ENCODE measurements around the gene NUMB.

DNA sequence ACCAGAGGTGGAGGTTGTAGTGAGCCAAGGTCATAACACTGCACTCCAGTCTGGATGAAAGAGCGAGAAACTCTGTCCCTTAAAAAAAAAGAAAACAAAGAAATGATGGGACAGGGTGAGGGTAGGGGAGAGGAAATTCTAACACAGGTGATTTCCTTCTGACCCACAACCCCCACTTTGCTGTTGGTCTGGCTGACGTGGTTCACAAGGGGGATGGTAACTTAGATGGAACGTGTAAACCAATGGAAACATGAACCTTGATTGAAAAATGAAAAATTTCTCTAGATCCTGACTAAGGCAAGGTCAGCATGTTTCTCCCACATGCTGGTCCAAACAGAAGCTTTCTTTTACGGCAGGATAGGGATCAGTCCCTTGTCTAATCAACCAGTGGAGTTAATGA lies 16.6 kb upstream of the NUMB start:
- TF ChIP-seq, protein P1, sequence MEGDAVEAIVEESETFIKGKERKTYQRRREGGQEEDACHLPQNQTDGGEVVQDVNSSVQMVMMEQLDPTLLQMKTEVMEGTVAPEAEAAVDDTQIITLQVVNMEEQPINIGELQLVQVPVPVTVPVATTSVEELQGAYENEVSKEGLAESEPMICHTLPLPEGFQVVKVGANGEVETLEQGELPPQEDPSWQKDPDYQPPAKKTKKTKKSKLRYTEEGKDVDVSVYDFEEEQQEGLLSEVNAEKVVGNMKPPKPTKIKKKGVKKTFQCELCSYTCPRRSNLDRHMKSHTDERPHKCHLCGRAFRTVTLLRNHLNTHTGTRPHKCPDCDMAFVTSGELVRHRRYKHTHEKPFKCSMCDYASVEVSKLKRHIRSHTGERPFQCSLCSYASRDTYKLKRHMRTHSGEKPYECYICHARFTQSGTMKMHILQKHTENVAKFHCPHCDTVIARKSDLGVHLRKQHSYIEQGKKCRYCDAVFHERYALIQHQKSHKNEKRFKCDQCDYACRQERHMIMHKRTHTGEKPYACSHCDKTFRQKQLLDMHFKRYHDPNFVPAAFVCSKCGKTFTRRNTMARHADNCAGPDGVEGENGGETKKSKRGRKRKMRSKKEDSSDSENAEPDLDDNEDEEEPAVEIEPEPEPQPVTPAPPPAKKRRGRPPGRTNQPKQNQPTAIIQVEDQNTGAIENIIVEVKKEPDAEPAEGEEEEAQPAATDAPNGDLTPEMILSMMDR (IDR thresholded peaks at IDR 0.05), result no peak
- TF ChIP-seq POLR2A (IDR thresholded peaks at IDR 0.05), result no peak

Data from adrenal gland (tissue), 5 donors.